Endothelial cell of umbilical vein (primary cell): ENCODE results near the gene BRINP2.

ENCODE experiments used
- EZH2 ChIP-seq: IDR thresholded peaks from 2 replicates; pipeline ENCODE4 v1.6.1; 2012; ENCODE audit warnings: borderline replicate concordance, low read depth, mild to moderate bottlenecking, moderate library complexity, low read length, inconsistent platforms; ENCODE audit not compliant: severe bottlenecking
- FOS ChIP-seq: IDR thresholded peaks from 2 replicates; pipeline ENCODE4 v1.6.1; 2011; ENCODE audit warnings: mild to moderate bottlenecking, low read length, moderate library complexity, borderline replicate concordance; ENCODE audit not compliant: insufficient read depth
- JUN ChIP-seq: IDR thresholded peaks from 2 replicates; pipeline ENCODE4 v1.6.1; 2011; ENCODE audit warnings: borderline replicate concordance, low read depth; ENCODE audit not compliant: insufficient read length, insufficient read depth
- MYC ChIP-seq: IDR thresholded peaks from one replicate; pipeline ENCODE4 v1.6.1; 2011; ENCODE audit warnings: mild to moderate bottlenecking, low read depth, low read length
- POLR2A ChIP-seq: IDR thresholded peaks from 2 replicates; pipeline ENCODE4 v1.6.1; 2012; ENCODE audit warnings: low read depth, mild to moderate bottlenecking, control low read depth, low read length
- POLR2AphosphoS5 ChIP-seq: IDR thresholded peaks from 2 replicates; pipeline ENCODE4 v1.6.1; 2012; ENCODE audit warnings: low read depth, mild to moderate bottlenecking, control low read depth, low read length, moderate library complexity; ENCODE audit not compliant: insufficient read depth
- TF ChIP-seq, protein P1 (sequence below), 2 donors: IDR thresholded peaks; 1 replicate in 1 of 2; 2 replicates in 1 of 2; pipeline ENCODE4 v1.5.1; 2011; ENCODE audit warnings: low read length in 2 of 2, mild to moderate bottlenecking in 2 of 2, moderate library complexity in 2 of 2, control low read depth in 1 of 2, inconsistent platforms in 1 of 2, low read depth in 1 of 2; ENCODE audit not compliant: insufficient read depth in 1 of 2; ENCODE audit errors: extremely low read depth in 1 of 2
- TF ChIP-seq, protein P2 (sequence below): IDR thresholded peaks from 2 replicates; pipeline ENCODE4 v1.6.1; 2011; ENCODE audit not compliant: insufficient read depth, insufficient read length

DNA sequence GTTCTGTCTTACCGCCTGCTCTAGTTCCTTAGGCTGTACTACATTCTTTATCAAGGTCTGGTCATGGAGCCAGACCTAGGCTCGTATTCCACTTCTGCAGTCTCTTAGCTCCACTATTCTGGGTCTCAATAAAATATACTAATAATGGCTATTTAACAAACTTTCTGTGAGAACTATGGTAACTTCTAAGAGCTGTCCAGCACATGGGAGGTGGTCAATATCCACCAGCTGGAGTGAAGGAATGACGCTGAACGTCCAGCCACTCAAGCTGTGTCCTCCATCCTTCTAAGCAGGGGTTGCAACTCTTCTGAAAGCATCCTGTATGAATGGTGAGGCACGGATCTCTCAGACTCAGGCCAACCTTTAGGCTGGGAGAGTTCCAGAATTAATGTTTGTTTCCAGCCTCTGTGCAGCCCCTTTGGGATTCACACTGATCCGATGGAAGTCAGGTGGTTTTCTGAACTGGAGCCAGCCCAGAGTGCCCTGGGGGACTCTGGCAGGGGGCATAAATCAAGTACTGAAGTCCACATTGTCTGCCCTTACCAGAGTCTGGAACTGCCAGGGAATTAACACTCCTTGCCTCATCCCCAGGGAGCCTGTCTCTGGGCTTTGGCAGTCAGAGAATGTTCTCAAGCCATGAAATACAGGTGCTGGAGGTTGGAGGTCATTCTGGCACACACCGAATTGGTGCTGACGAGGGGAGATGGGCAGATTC is 57.4 kb downstream of the BRINP2 start:
- TF ChIP-seq, protein P1, sequence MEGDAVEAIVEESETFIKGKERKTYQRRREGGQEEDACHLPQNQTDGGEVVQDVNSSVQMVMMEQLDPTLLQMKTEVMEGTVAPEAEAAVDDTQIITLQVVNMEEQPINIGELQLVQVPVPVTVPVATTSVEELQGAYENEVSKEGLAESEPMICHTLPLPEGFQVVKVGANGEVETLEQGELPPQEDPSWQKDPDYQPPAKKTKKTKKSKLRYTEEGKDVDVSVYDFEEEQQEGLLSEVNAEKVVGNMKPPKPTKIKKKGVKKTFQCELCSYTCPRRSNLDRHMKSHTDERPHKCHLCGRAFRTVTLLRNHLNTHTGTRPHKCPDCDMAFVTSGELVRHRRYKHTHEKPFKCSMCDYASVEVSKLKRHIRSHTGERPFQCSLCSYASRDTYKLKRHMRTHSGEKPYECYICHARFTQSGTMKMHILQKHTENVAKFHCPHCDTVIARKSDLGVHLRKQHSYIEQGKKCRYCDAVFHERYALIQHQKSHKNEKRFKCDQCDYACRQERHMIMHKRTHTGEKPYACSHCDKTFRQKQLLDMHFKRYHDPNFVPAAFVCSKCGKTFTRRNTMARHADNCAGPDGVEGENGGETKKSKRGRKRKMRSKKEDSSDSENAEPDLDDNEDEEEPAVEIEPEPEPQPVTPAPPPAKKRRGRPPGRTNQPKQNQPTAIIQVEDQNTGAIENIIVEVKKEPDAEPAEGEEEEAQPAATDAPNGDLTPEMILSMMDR (IDR thresholded peaks at IDR 0.05; ENCODE audit: extremely low read depth in 1 of 2, insufficient read depth in 1 of 2, low read depth in 1 of 2, low read length in 2 of 2), result no peak
- TF ChIP-seq POLR2A (no peak), EZH2 (no peak), POLR2AphosphoS5 (no peak), JUN (no peak), FOS (no peak), MYC (no peak)
- TF ChIP-seq, protein P2, sequence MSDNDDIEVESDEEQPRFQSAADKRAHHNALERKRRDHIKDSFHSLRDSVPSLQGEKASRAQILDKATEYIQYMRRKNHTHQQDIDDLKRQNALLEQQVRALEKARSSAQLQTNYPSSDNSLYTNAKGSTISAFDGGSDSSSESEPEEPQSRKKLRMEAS, result no peak
